Esophagus mucosa (tissue), 1 donor: ENCODE results near the gene FAM177A1. TPM values are rescaled to one million over a fixed set of nuclear protein-coding genes. Genes with fewer than 3 reads are reported as not detected.
"Not testable (repeated sequence)": the region's sequence is repeated elsewhere in the genome, so short reads cannot be mapped to it uniquely, and the experiment has no call there.

ENCODE experiments used
- ATAC-seq: fragments of 200-7000 bp; cut with Tn5 transposase; one replicate; pipeline ENCODE4 v1.9.1; 2020
- total RNA-seq: library from RNA; stranded (reverse); gene quantifications from one replicate; pipeline ENCODE4 v1.2.4, GENCODE V29; 2023
- donor health status: DM: yes; HTN: yes; CAD: no.

The FAM177A1 gene
- total RNA-seq, 1 donor from 2014 or later, result 51.0 TPM

DNA sequence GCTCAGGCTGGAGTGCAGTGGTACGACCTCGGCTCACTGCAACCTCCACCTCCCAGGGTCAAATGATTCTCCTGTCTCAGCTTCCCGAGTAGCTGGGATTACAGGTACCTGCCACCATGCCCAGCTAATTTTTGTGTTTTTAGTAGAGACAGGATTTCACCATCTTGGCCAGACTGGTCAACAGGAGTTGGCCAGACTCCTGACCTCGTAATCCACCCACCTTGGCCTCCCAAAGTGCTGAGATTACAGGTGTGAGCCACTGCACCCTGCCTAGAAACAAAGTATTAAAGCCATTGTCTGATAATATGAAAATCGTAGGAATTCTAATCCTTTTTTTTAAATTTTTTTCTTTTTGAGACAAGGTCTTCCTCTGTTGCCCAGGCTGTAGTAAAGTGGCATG lies 19.7 kb downstream of the FAM177A1 start:
- not testable (repeated sequence) for ATAC-seq

- ATAC-seq, result no peak
Measured at GRCh38 chr14:35068238-35069012, 22.4 kb downstream of the FAM177A1 start.

- no peak for ATAC-seq
Measured at GRCh38 chr14:35072226-35072625, 26.2 kb downstream of the FAM177A1 start.

DNA sequence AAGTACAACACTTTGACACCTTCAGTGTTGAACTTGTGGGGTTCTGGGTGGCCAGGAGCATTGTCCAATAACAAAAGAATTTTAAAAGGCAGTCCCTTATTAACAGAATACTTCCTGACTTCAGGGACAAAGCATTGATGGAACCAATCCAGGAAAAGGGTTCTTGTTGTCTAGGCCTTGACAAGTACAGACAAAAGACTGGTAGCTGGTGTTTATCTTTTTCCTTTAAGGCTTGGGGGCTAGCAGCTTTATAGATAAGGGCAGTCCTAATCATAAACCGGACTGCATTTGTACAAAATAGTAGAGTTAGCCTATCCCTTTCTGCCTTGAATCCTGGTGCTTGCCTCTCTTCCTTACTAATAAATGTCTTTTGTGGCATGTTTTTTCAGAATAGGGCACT lies 27.4 kb downstream of the FAM177A1 start:
- ATAC-seq, result no peak

DNA sequence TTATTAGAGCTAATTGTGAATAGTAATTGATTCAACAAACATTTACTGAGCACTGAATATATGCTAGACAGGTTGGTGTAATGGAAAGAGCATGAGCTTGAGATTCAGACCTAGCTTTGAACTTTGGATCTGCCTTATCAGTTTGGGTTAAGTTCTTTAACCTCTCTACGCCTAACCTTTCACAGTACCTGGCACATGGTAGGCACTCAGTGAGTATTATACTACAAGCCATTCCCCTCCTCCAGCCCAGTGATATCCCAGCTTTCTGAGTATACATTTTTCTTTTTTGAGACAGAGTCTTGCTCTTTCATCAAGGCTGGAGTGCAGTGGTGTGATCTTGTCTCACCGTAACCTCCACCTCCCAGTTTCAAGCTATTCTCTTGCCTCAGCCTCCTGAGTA lies 32.0 kb downstream of the FAM177A1 start:
- no peak for ATAC-seq

DNA sequence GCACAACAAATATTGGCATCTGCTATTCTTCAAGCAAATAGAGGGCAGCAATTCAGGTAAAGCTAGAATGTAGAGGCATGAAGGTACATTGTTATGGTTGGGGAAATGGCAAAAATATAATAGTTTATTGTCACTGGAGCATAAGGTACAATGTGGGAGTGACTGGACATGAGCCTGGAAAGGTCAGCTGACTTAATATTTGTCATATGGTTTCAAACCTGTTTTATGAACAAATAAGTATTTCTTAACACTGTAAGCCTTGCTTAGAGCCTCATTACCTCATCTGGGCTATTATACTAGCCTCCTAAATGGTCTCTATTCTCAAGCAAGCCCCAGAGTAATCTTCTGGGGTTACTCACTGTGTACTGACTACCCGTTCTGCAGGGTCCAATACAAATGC lies 33.7 kb downstream of the FAM177A1 start:
- ATAC-seq, result peak; percentile 95

DNA sequence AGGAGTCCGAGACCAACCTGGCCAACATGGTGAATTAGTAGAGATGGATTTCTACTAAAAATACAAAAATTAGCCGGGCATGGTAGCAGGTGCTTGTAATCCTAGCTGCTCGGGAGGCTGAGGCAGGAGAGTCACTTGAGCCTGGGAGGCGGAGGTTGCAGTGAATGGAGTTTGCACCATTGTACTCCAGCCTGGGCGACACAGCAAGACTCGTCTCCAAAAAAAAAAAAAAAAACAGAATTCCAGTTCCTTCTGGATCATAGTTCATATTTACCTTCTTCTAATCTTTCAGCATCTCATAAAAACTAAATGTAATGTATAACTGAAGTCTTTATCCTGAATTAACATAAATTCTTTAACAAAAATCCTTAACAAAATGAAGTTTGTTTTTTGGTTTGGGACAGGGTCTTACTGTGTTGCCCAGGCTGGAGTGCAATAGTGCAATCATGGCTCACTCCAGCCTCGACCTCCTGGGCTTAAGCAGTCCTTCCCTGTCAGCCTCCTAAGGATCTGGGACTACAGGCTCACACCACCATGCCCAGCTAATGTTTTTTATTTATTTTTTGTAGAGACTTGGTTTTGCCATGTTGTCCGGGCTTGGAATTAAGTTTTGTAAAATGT lies 37.6 kb downstream of the FAM177A1 start:
- ATAC-seq, result no peak

DNA sequence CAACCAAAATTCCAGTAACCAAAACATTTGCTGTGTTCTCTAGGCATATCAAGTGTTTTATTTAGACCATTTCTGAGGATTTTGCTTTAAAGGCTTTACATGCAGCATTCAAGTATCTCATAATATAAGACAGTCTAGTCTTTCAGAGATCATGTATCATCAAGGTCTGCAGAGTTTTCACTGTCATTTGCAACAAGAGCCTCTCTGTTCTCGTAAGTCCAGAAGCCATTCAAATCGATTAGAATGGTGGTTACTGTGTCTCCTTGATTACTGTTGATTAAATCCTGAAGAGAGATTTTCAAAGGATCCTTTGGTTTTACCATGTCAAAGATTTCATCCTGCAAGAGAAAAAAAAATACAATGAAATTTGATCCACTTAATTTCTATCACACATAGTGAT lies 39.4 kb downstream of the FAM177A1 start:
- ATAC-seq, result no peak

DNA sequence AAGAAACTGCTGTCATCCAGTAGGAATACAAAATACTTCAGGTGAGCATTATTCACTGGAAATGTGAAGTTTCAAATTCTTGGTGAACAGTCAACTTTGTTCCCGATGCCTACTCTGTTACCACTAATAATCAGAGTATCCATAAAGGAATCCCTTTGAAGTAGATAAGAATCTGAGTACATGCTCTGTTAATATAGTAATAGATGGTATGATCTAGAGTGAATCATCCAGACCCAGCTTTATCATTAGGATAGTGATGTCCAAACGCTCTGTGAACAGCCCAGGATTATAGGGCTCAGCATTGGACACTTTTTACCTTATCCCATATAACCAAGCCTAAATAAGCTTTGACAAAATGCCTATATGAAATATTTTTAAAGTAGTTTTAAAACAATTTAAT lies 42.4 kb downstream of the FAM177A1 start:
- no peak for ATAC-seq

- ATAC-seq, result not testable (repeated sequence)
Measured at GRCh38 chr14:35094645-35095044, 48.6 kb downstream of the FAM177A1 start.

DNA sequence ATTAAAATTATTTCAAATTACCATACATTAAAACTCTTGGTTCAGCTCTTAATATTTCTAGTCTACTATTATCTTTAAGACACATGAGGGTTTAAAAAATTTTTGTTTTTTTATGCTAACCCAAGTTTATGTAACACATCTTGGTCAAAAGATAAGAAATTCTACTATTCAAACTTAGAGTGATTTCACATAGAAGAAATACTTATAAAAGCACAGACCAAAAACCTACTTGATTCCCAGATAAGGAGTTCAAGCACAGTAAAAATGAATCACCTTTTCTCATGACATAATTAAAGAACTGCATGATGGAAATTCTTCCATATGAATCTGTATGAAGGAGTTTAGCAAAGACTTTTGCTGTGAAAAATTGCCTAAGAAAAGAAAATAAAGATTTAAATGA lies 61.8 kb downstream of the FAM177A1 start:
- ATAC-seq, result no peak

GRCh38 chr14:35112641-35113040 lies 66.6 kb downstream of the FAM177A1 start:
- ATAC-seq, result no peak

DNA sequence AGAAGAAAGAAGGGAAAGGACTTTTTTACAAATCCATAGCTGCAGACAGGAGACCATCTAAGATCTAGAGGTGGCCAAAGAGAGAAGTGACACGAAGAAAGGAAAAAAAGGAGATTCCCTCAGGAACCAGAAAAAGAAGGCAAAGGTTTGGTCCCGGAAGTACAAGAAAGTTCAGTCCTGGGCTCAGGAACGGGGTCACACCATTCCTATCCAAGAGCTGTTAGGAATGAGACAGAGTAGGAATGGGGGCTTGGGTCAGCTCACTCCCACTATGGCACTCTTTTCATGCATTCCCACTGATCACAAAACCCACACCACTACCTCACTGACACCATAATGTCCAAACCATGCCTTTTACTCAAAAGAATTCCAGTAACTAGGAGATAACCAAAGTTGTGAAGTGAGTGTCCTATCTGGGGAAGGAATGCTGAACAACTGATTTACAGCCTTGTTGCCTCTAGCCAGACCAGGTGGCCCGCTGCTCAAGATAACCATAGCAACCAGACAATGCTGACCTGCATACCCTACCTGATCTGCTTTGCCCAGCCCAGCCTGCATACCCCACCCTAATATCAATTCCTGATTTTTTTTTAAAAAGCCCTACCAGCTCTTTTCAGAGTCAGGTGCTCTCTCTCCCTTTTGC lies 67.4 kb downstream of the FAM177A1 start:
- no peak for ATAC-seq

DNA sequence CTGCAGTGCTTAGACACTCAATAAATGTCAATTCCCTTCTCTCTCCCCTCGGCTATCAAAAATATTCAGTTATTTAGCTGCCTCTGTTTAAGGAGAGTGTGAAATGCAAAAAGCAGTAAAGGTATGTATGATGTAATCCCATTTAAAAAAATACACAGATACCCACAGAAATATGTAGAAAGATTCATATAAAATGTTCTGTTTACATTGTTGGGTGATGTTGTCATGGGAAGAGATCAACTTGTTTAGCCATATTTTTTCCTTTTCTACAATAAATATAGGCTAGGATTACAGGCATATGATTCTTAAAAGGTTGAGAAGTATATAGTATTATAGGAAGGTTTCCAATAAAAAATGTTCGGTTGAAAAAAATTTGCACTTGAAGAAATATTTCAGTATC lies 68.0 kb downstream of the FAM177A1 start:
- ATAC-seq, result no peak

DNA sequence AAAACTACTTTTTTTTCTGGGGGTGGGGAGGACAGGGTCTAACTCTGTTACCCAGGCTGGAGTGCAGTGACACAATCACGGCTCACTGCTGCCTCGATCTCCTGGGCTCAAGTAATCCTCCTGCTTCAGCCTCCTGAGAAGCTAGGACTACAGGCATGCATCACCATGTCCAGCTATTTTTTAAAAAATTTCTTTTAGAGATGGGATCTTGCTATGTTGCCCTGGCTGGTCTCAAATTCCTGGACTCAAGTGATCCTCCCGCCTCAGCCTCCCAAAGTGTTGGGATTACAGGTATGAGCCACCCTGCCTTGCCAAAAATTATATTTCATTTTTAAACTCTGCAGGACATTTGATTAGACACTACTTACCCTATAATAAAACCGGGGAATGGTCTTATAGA lies 70.2 kb downstream of the FAM177A1 start:
- ATAC-seq, result no peak

GRCh38 chr14:35117112-35117511 lies 71.0 kb downstream of the FAM177A1 start:
- no peak for ATAC-seq

GRCh38 chr14:35121026-35121886 lies 75.2 kb downstream of the FAM177A1 start:
- ATAC-seq, result no peak

DNA sequence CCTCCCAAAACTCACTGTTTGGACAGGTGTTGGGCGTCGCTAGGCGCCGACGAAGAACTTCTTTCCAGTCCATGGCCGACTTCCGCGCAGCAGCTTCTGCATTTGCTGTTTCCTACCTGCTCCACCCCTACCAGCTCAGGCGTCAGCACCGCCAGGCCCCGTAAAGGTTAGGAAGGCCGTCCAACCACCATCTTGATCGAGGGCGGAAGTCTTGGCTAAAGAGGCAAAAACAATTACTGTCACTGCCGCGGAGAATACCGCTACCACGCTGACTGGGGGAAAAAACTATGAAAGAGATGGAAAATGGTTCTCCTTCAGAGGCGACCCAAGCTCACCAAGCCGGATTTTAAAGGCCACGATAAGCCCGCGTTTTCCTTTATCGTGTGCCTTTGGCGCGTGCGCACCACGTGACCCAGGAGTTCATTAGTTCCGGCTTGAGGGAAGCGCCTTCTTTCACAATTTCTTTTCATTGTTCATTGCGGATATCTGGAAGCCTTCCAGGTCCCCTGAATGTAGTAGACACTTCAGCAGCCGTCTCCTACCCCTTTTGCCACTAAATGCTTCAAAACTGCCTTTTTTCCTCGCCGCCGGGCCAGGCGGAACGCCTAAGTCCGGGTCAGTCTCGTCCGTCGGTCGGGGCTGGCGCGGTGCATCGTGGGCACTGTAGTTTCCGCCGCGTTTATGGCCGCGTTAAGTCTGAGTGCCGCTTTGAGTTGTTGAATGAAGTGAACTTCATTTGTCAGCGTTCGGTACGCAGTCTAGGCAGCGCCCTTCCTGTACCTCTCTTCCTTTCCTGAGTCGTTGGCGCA lies 76.0 kb downstream of the FAM177A1 start, which contains the start of the genes PPP2R3C and PRORP:
Gene PPP2R3C (minus strand): TSS at position 104 of the 809 bp plus-strand sequence. CDS start 31 bp downstream, at position 73.
Gene PRORP (plus strand): TSS at position 666 of the 809 bp plus-strand sequence. CDS start 694 bp downstream, outside the sequence.
- ATAC-seq, result peak; percentile 97

DNA sequence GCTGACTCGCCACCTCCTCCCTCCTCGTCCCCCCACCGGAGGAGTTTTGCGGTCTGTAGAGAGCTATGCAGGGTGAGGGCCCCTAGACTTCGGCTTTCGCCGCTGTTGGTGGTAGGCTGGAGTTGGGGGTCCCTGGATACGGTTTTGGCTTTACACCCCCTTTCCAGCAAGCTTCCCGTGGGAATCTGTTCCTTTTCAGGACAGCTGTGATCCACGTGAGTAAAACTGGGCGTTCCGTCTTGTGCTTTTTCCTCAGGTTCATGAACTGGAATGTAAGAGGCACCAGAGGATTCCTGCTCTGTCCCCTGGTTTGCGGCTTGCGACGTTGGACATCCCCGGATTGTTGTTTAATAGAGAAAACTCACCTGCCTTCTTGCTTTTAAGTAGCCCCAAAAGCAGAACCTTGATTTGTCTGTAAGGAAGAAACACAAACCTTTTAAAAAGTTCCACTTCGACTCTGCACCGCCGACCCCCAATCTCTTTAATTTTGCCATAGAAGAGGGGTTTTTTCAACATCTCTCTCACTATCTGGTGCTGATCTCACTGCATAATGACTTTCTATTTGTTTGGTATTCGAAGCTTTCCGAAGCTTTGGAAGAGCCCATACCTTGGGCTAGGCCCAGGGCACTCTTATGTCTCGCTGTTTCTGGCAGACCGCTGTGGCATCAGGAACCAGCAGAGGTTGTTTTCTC lies 76.8 kb downstream of the FAM177A1 start:
- ATAC-seq, result peak; percentile 6

DNA sequence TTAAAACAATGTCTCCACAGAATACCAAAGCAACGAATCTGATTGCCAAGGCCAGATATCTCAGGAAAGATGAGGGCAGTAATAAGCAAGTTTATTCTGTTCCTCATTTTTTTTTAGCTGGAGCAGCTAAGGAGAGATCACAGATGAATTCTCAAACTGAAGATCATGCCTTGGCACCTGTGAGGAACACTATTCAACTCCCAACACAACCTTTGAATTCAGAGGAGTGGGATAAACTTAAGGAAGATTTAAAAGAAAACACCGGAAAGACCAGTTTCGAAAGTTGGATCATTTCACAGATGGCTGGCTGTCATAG lies 77.3 kb downstream of the FAM177A1 start:
- ATAC-seq, result no peak

DNA sequence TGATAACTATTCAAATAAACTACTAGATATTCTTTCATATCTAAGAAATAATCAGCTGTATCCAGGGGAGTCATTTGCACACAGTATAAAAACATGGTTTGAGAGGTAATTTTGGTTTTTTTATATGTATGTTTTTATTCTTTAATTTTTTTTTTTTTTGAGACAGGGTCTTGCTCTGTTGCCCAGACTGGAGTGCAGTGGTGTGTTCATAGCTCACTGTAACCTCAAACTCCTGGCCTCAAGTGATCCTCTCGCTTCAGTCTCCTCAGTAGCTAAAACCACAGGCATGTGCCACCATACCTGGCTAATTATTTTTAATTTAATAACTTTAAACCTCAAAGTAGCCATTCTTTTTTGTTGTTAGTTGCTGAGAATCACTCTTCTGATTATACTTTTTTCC lies 78.1 kb downstream of the FAM177A1 start:
- no peak for ATAC-seq
